A673 (cell line): ENCODE results near the gene HAPLN1. TPM values are rescaled to one million over a fixed set of nuclear protein-coding genes. Genes with fewer than 3 reads are reported as not detected.

Experiments
- BruUV-seq: library from RNA; stranded (reverse); fragments of 400-500 nt; replicated peaks from 2 replicates; lab custom pipeline; 2021; lab: Mats Ljungman, UMichigan
- CTCF ChIA-PET: fragments of 300-600 bp; sonication (Branson Sonifier 250); formaldehyde crosslinking; loops from one replicate; lab custom pipeline; 2022; ENCODE audit warnings: antibody characterized with exemption; lab: Charles Lee
- POLR2A ChIA-PET: fragments of 300-600 bp; sonication (Branson Sonifier 250); formaldehyde crosslinking; loops from one replicate; lab custom pipeline; 2022; ENCODE audit warnings: antibody characterized with exemption; ENCODE audit not compliant: low non-redundant PET; lab: Charles Lee
- DNase-seq: peaks from one replicate; pipeline ENCODE4 v3.0.0-alpha.2; 2015; ENCODE audit warnings: low spot score
- H3K27ac ChIP-seq: fragments of 200-600 bp; sonication (generic); 2 replicates; pipeline ENCODE4 v1.5.1; 2016; ENCODE audit warnings: mixed run types, low read depth, mild to moderate bottlenecking, mixed read lengths, antibody characterized with exemption, low read length; ENCODE audit not compliant: poor library complexity, severe bottlenecking
- H3K27me3 ChIP-seq: fragments of 200-600 bp; sonication (generic); replicated peaks from 2 replicates; pipeline ENCODE4 v1.6.1; 2017; ENCODE audit warnings: mixed run types, low read depth, mild to moderate bottlenecking, mixed read lengths, antibody characterized with exemption, low read length; ENCODE audit not compliant: insufficient read depth, poor library complexity
- H3K36me3 ChIP-seq: fragments of 200-600 bp; sonication (generic); 2 replicates; pipeline ENCODE4 v1.6.1; 2016; ENCODE audit warnings: mixed run types, mild to moderate bottlenecking, mixed read lengths, antibody characterized with exemption, low read length; ENCODE audit not compliant: insufficient read depth, poor library complexity, severe bottlenecking
- H3K4me1 ChIP-seq: fragments of 200-600 bp; sonication (generic); 2 replicates; pipeline ENCODE4 v1.6.1; 2017; ENCODE audit warnings: mixed run types, mild to moderate bottlenecking, mixed read lengths, antibody characterized with exemption, low read length; ENCODE audit not compliant: insufficient read depth, poor library complexity, severe bottlenecking
- H3K4me3 ChIP-seq: fragments of 200-600 bp; sonication (generic); 2 replicates; pipeline ENCODE4 v1.5.1; 2016; ENCODE audit warnings: low read depth, mixed run types, mild to moderate bottlenecking, mixed read lengths, low read length; ENCODE audit not compliant: poor library complexity, severe bottlenecking
- H3K9me3 ChIP-seq: fragments of 200-600 bp; sonication (generic); 2 replicates; pipeline ENCODE4 v1.6.1; 2016; ENCODE audit warnings: mixed run types, low read depth, mild to moderate bottlenecking, mixed read lengths, antibody characterized with exemption, low read length; ENCODE audit not compliant: poor library complexity, severe bottlenecking
- CTCF ChIP-seq: fragments of 300-800, 200-600 bp; sonication (generic); conservative IDR thresholded peaks from 2 replicates; pipeline ENCODE4 v1.5.1; 2017; ENCODE audit warnings: low read depth, mild to moderate bottlenecking, antibody characterized with exemption, low read length, moderate library complexity, mixed read lengths
- EZH2 ChIP-seq: fragments of 200-600 bp; sonication (generic); IDR thresholded peaks from 2 replicates; pipeline ENCODE4 v1.6.1; 2017; ENCODE audit warnings: borderline replicate concordance, low read depth, mild to moderate bottlenecking, mixed read lengths, antibody characterized with exemption, low read length; ENCODE audit not compliant: poor library complexity, severe bottlenecking
- intact Hi-C: fragments of 100-400 bp; cut with micrococcal nuclease; formaldehyde crosslinking; loops from one replicate; pipeline ENCODE4 v1.10.0; 2022; ENCODE audit not compliant: unreplicated experiment
- total RNA-seq: library from RNA; stranded (reverse); gene quantifications from 2 replicates; pipeline ENCODE4 v1.2.3, GENCODE V29; 2021

HAPLN1 gene
- total RNA-seq, 1 experiment from 2014 or later = 0.32 TPM

- CTCF ChIA-PET = no interaction called here
- H3K9me3 ChIP-seq = no peaks in the 10 kb centered on the region
Measured at GRCh38 chr5:83653669-83654068, 67.0 kb downstream of the HAPLN1 start.

GRCh38 chr5:83645936-83646335 is 74.7 kb downstream of the HAPLN1 start:
- Histone ChIP-seq H3K4me3 (no peak overlapping the region), H3K4me1 (no peaks in the 10 kb centered on the region), H3K27me3 (no peaks in the 10 kb centered on the region), H3K9me3 (no peaks in the 10 kb centered on the region), H3K36me3 (no peaks in the 10 kb centered on the region), H3K27ac (no peak overlapping the region)
- CTCF ChIA-PET = no interaction called here
- intact Hi-C loops = no loop called here
- BruUV-seq = no TSS peak
- POLR2A ChIA-PET = no interaction called here
- TF ChIP-seq EZH2 (no peak), CTCF (no peak)
- DNase-seq = no peak

More at GRCh38 chr5:83653669-83654068, 67.0 kb downstream of the HAPLN1 start:
- no peaks in the 10 kb centered on the region for H3K36me3 ChIP-seq
- no peaks in the 10 kb centered on the region for H3K27me3 ChIP-seq
- intact Hi-C loops = no loop called here
- POLR2A ChIA-PET = no interaction called here
- BruUV-seq = no TSS peak
- no peak for TF ChIP-seq EZH2
- no peak for TF ChIP-seq CTCF
- H3K4me3 ChIP-seq = no peak overlapping the region
- no peak for DNase-seq
- no peak overlapping the region for H3K27ac ChIP-seq
- no peaks in the 10 kb centered on the region for H3K4me1 ChIP-seq

GRCh38 chr5:83644301-83644700 is 76.4 kb downstream of the HAPLN1 start:
- Histone ChIP-seq H3K9me3 (no peaks in the 10 kb centered on the region), H3K4me3 (no peak overlapping the region), H3K4me1 (no peaks in the 10 kb centered on the region), H3K27me3 (no peaks in the 10 kb centered on the region), H3K36me3 (no peaks in the 10 kb centered on the region), H3K27ac (no peak overlapping the region)
- BruUV-seq = no TSS peak
- intact Hi-C loops = no loop called here
- TF ChIP-seq CTCF = no peak
- no peak for TF ChIP-seq EZH2
- no peak for DNase-seq
- ChIA-PET CTCF (no interaction called here), POLR2A (no interaction called here)
